B cell (primary cell): ENCODE results near the gene EGLN1.

ENCODE experiments used
- EZH2 ChIP-seq: IDR thresholded peaks from 2 replicates; pipeline ENCODE4 v1.6.1; 2012; ENCODE audit warnings: borderline replicate concordance, low read depth, mild to moderate bottlenecking, moderate library complexity, low read length; ENCODE audit not compliant: insufficient read depth, poor library complexity, severe bottlenecking
- TF ChIP-seq, protein P1 (sequence below): fragments of 200-600 bp; IDR thresholded peaks from one replicate; pipeline ENCODE4 v1.8.0; 2022; ENCODE audit warnings: antibody characterized with exemption, mild to moderate bottlenecking

DNA sequence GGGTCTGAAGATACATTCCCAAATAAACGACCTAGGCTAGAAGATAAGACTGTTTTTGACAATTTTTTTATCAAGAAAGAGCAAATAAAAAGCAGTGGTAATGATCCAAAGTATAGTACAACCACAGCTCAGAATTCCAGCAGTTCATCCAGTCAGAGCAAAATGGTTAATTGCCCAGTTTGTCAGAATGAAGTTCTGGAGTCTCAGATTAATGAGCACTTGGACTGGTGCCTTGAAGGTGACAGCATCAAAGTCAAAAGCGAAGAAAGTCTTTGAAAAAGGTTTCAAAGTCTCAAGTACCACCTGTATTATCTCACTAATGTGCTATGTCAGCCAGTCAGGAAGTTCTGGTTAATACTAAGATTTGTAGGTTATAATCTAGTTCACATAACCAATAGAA lies 69.0 kb downstream of the EGLN1 start:
- TF ChIP-seq, protein P1, sequence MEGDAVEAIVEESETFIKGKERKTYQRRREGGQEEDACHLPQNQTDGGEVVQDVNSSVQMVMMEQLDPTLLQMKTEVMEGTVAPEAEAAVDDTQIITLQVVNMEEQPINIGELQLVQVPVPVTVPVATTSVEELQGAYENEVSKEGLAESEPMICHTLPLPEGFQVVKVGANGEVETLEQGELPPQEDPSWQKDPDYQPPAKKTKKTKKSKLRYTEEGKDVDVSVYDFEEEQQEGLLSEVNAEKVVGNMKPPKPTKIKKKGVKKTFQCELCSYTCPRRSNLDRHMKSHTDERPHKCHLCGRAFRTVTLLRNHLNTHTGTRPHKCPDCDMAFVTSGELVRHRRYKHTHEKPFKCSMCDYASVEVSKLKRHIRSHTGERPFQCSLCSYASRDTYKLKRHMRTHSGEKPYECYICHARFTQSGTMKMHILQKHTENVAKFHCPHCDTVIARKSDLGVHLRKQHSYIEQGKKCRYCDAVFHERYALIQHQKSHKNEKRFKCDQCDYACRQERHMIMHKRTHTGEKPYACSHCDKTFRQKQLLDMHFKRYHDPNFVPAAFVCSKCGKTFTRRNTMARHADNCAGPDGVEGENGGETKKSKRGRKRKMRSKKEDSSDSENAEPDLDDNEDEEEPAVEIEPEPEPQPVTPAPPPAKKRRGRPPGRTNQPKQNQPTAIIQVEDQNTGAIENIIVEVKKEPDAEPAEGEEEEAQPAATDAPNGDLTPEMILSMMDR = no peak
- no peak for TF ChIP-seq EZH2
